OCI-LY1 (cell line): ENCODE results near the gene BTBD9.

Experiments used
- EZH2 ChIP-seq: fragments of 200-600 bp; sonication (generic), shearing (Covaris generic); IDR thresholded peaks from 2 replicates; pipeline ENCODE4 v1.8.0; 2017; ENCODE audit warnings: borderline replicate concordance, mixed run types, mild to moderate bottlenecking, antibody characterized with exemption, low read length, moderate library complexity, mixed read lengths
- TF ChIP-seq, protein P1 (sequence below): fragments of 200-600 bp; sonication (generic), shearing (Covaris generic); IDR thresholded peaks from 2 replicates; pipeline ENCODE4 v1.5.1; 2017; ENCODE audit warnings: mild to moderate bottlenecking, antibody characterized with exemption, low read length, moderate library complexity, mixed read lengths

DNA sequence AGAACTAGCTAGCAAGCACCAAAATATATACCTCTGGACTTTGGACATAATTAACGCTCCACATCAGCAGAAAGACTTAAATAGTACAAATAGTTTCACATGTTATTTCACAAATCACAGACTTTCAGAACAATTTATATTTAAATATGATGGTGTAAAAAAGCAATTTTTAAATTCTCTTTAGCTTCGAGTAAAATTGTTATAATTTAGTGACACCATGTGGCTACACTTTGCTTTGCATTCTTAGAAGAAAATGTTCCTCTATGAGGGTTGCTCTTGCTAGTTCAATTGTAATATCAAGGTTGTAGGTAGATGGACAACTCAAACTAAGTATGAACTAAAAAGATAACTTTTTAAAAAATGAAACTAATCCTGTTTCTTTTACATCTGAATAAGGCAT is 69.0 kb downstream of the BTBD9 start:
- TF ChIP-seq, protein P1, sequence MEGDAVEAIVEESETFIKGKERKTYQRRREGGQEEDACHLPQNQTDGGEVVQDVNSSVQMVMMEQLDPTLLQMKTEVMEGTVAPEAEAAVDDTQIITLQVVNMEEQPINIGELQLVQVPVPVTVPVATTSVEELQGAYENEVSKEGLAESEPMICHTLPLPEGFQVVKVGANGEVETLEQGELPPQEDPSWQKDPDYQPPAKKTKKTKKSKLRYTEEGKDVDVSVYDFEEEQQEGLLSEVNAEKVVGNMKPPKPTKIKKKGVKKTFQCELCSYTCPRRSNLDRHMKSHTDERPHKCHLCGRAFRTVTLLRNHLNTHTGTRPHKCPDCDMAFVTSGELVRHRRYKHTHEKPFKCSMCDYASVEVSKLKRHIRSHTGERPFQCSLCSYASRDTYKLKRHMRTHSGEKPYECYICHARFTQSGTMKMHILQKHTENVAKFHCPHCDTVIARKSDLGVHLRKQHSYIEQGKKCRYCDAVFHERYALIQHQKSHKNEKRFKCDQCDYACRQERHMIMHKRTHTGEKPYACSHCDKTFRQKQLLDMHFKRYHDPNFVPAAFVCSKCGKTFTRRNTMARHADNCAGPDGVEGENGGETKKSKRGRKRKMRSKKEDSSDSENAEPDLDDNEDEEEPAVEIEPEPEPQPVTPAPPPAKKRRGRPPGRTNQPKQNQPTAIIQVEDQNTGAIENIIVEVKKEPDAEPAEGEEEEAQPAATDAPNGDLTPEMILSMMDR, result peak; percentile 53
- no peak for TF ChIP-seq EZH2
